MM.1S (cell line): ENCODE results near the gene GAPDH.

Experiments
- CTCF ChIP-seq: fragments of 300-600 bp; sonication (generic); IDR thresholded peaks from 2 replicates; pipeline ENCODE4 v1.5.1; 2016; ENCODE audit warnings: antibody characterized with exemption, low read length, mixed read lengths
- EZH2phosphoT487 ChIP-seq: fragments of 300-600 bp; sonication (generic); IDR thresholded peaks from 2 replicates; pipeline ENCODE4 v1.6.1; 2018; ENCODE audit warnings: antibody characterized with exemption, low read length

DNA sequence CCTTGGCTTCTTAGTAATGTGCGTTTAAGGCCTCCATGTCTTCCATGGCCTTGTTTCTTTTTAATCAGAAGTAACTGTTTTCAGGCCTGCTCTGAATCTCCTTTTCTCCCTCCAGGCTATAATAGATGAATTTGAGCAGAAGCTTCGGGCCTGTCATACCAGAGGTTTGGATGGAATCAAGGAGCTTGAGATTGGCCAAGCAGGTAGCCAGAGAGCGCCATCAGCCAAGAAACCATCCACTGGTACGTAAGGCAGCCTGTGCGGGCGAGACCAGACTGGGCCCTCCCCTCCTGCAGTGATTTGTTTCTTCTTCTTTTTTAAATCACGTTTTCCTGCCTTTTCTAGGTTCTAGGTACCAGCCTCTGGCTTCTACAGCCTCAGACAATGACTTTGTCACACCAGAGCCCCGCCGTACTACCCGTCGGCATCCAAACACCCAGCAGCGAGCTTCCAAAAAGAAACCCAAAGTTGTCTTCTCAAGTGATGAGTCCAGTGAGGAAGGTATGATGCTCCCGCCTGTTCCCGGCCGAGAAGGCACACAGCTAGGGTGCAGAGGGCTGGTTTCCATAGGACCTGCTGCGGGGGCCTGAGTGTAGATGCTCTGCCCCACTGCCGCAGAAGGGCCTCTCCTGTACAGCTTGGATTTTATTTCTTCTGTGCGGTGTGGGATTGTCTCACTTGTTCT lies 3.6 kb upstream of the GAPDH start:
- no peak for TF ChIP-seq EZH2phosphoT487
- TF ChIP-seq CTCF = no peak
